GM12878 (cell line): ENCODE data around the gene NOL4L. TPM values are rescaled to one million over a fixed set of nuclear protein-coding genes. Genes with fewer than 3 reads are reported as not detected.

Source experiments
- ATF3 ChIP-seq: IDR thresholded peaks from 2 replicates; pipeline ENCODE4 v1.6.1; 2011; ENCODE audit warnings: low read depth, mild to moderate bottlenecking, low read length, moderate library complexity, borderline replicate concordance; ENCODE audit errors: extremely low read depth
- CBX5 ChIP-seq: sonication (generic); IDR thresholded peaks from 2 replicates; pipeline ENCODE4 v1.6.1; 2016; ENCODE audit warnings: low read depth, moderate library complexity, mild to moderate bottlenecking, inconsistent platforms
- MXI1 ChIP-seq: fragments of 150-350 bp; IDR thresholded peaks from 2 replicates; pipeline ENCODE4 v1.6.1; 2011; ENCODE audit warnings: low read depth, mild to moderate bottlenecking, inconsistent platforms, low read length, improper control_type of control experiment
- REST ChIP-seq: IDR thresholded peaks from 2 replicates; pipeline ENCODE4 v1.6.1; 2012; ENCODE audit warnings: mild to moderate bottlenecking, low read depth, low read length
- WRNIP1 ChIP-seq: IDR thresholded peaks from 2 replicates; pipeline ENCODE4 v1.6.1; 2011; ENCODE audit warnings: low read depth, low read length, improper control_type of control experiment, borderline replicate concordance
- YBX1 ChIP-seq: fragments of 450-650 bp; IDR thresholded peaks from 2 replicates; pipeline ENCODE4 v1.6.1; 2016; ENCODE audit warnings: antibody characterized with exemption
- ZBTB11 ChIP-seq: fragments of 450-650 bp; formaldehyde crosslinking; IDR thresholded peaks from 2 replicates; pipeline ENCODE4 v1.5.0; 2022; ENCODE audit warnings: mild to moderate bottlenecking, missing genetic modification characterization
- polyA plus RNA-seq, 11 experiments: library from polyadenylated mRNA; depleted of rRNA in 4 of 11; unstranded in 6 of 11; stranded (reverse) in 5 of 11; fragments of >200 nt; fragmentation: Nextera tagmentation in 4 of 11; fragmentation: Illumina TruSeq in 1 of 11; extraction: Ambion mirVana in 4 of 11; extraction: Trizol in 1 of 11; gene quantifications; 1 replicate in 1 of 11; 2 replicates in 10 of 11; pipeline versions ENCODE4 v1.2.1 to v1.2.3, GENCODE V29; 2011 to 2016; ENCODE audit warnings: inconsistent platforms in 2 of 11, missing spikeins in 2 of 11, low read depth in 1 of 11
- total RNA-seq, 4 experiments: library from RNA; depleted of rRNA in 3 of 4; stranded (reverse); fragments of >200 nt in 3 of 4; fragmentation: Illumina TruSeq in 1 of 4; extraction: Trizol in 1 of 4; gene quantifications; 2 replicates each; pipeline versions ENCODE4 v1.2.1 to v1.2.3, GENCODE V29; 2013 to 2021

The NOL4L gene
- total and polyA plus RNA-seq, 10 of the 15 experiments (the other 5 are each of a cell fraction or from before 2014, with no cell fraction given): 2.3 to 24.0 (median 8.0) TPM

GRCh38 chr20:32460231-32460630 is 124.9 kb downstream of the NOL4L start (continued):
- TF ChIP-seq REST: no peak
- no peak for TF ChIP-seq MXI1
- no peak for TF ChIP-seq YBX1
- no peak for TF ChIP-seq ZBTB11 (CRISPR knock-in tag)
- no peak for TF ChIP-seq CBX5
- TF ChIP-seq ATF3: no peak
- no peak for TF ChIP-seq WRNIP1
